ENCODE measurements around the gene KLHL13. TPM values are rescaled to one million over a fixed set of nuclear protein-coding genes. Genes with fewer than 3 reads are reported as not detected.
A peak's percentile ranks its signal among the peaks of the same experiment; 100 is the strongest.
"Not testable (repeated sequence)": the region's sequence is repeated elsewhere in the genome, so short reads cannot be mapped to it uniquely, and the experiment has no call there.

The KLHL13 gene
- total RNA-seq, 1 experiment from 2014 or later: 4.2 TPM

GRCh38 chrX:118126286-118126685, 9.7 kb upstream of the KLHL13 start (continued):
- no peak for TF ChIP-seq FOSL1 (IDR thresholded peaks at IDR 0.05; ENCODE audit: low read depth)
- no peak for TF ChIP-seq POLR2AphosphoS5 (IDR thresholded peaks at IDR 0.05; ENCODE audit: low read depth, low read length)
- TF ChIP-seq TCF7L2 (IDR thresholded peaks at IDR 0.05; ENCODE audit: borderline replicate concordance, extremely low read depth, insufficient read depth, insufficient read length): no peak
- TF ChIP-seq SRF (IDR thresholded peaks at IDR 0.05; ENCODE audit: low read depth): no peak
- no peak for TF ChIP-seq EGR1 (IDR thresholded peaks at IDR 0.05; ENCODE audit: low read depth)
- no peak for TF ChIP-seq RAD21 (IDR thresholded peaks at IDR 0.05; ENCODE audit: low read depth)
- TF ChIP-seq POLR2A (IDR thresholded peaks at IDR 0.05; ENCODE audit: borderline replicate concordance, extremely low read depth, insufficient read depth, insufficient read length): no peak
- no peak for TF ChIP-seq ATF3 (IDR thresholded peaks at IDR 0.05)

- CTCF ChIA-PET; H3K79me2 ChIP-seq (ENCODE audit: insufficient read depth, low read length); H3K9me3 ChIP-seq (ENCODE audit: control insufficient read depth in 1 of 2, insufficient read depth in 1 of 2, low read depth in 1 of 2, low read length in 2 of 2); RAD21 ChIA-PET (ENCODE audit: low non-redundant PET in 1 of 2, low total read pairs in 2 of 2, uncharacterized antibody in 2 of 2, unreplicated experiment in 2 of 2); H3K36me3 ChIP-seq (ENCODE audit: control insufficient read depth in 1 of 2, insufficient read depth in 2 of 2, low read length in 2 of 2); POLR2A ChIA-PET; H3K4me2 ChIP-seq (ENCODE audit: low read length); H2AFZ ChIP-seq (ENCODE audit: low read depth, low read length, poor library complexity, severe bottlenecking); intact Hi-C loops (cut with micrococcal nuclease); BruUV-seq (replicated peaks); DNase-seq (ENCODE audit: low read depth, low spot score); H3K27me3 ChIP-seq (ENCODE audit: insufficient read depth, low read length); H3K27ac ChIP-seq (ENCODE audit: low read depth, low read length); ATAC-seq; H4K20me1 ChIP-seq (ENCODE audit: insufficient read depth); H3K9ac ChIP-seq (ENCODE audit: low read length); H3K4me1 ChIP-seq (ENCODE audit: control insufficient read depth in 1 of 2, insufficient read depth in 2 of 2, low read length in 2 of 2); H3K4me3 ChIP-seq (replicated peaks in 1 of 2; ENCODE audit: low read depth in 1 of 2, low read length in 2 of 2); H3K9me2 ChIP-seq (ENCODE audit: insufficient read depth): not testable (repeated sequence)
Measured at GRCh38 chrX:118124243-118124642, 7.6 kb upstream of the KLHL13 start.

- Histone ChIP-seq H3K9me3 (ENCODE audit: control insufficient read depth in 1 of 2, insufficient read depth in 1 of 2, low read depth in 1 of 2, low read length in 2 of 2) (no peaks in the 10 kb centered on the region), H3K4me3 (replicated peaks in 1 of 2; ENCODE audit: low read depth in 1 of 2, low read length in 2 of 2) (no peak overlapping the region), H4K20me1 (ENCODE audit: insufficient read depth) (no peaks in the 10 kb centered on the region), H3K27me3 (ENCODE audit: insufficient read depth, low read length) (no peaks in the 10 kb centered on the region), H3K9me2 (ENCODE audit: insufficient read depth) (no peaks in the 10 kb centered on the region), H3K9ac (ENCODE audit: low read length) (no peak overlapping the region), H3K27ac (ENCODE audit: low read depth, low read length) (no peak overlapping the region), H2AFZ (ENCODE audit: low read depth, low read length, poor library complexity, severe bottlenecking) (peak overlapping the region; percentile 54), H3K79me2 (ENCODE audit: insufficient read depth, low read length) (no peaks in the 10 kb centered on the region), H3K4me1 (ENCODE audit: control insufficient read depth in 1 of 2, insufficient read depth in 2 of 2, low read length in 2 of 2) (peaks cover 0 to 10% of the 10 kb centered on the region in 2 experiments; a peak in 3 of 4 replicates), H3K36me3 (ENCODE audit: control insufficient read depth in 1 of 2, insufficient read depth in 2 of 2, low read length in 2 of 2) (no peaks in the 10 kb centered on the region), H3K4me2 (ENCODE audit: low read length) (peak overlapping the region; percentile 73; the same call in 1 of the 2 replicates)
- intact Hi-C loops (cut with micrococcal nuclease): no loop called here
- RAD21 ChIA-PET (ENCODE audit: low non-redundant PET in 1 of 2, low total read pairs in 2 of 2, uncharacterized antibody in 2 of 2, unreplicated experiment in 2 of 2): no interaction called here
- no peak for DNase-seq (ENCODE audit: low read depth, low spot score)
- no peak for ATAC-seq
- TF ChIP-seq RAD21 (IDR thresholded peaks at IDR 0.05; ENCODE audit: low read depth) (no peak), TCF7L2 (IDR thresholded peaks at IDR 0.05; ENCODE audit: borderline replicate concordance, extremely low read depth, insufficient read depth, insufficient read length) (no peak), EGR1 (IDR thresholded peaks at IDR 0.05; ENCODE audit: low read depth) (no peak), EZH2 (IDR thresholded peaks at IDR 0.05) (no peak), FOSL1 (IDR thresholded peaks at IDR 0.05; ENCODE audit: low read depth) (no peak)
- BruUV-seq (replicated peaks): no TSS peak
- CTCF ChIA-PET: no interaction called here
- POLR2A ChIA-PET: no interaction called here
Measured at GRCh38 chrX:118117741-118118140, 1.1 kb upstream of the KLHL13 start.

All from HCT116 (cell line).